Left lung (tissue), 14 donors: Measurements from ENCODE around the gene PRR5. TPM values are rescaled to one million over a fixed set of nuclear protein-coding genes. Genes with fewer than 3 reads are reported as not detected.
"Not testable (repeated sequence)": the region's sequence is repeated elsewhere in the genome, so short reads cannot be mapped to it uniquely, and the experiment has no call there.

Source experiments
- ATAC-seq: fragments of 200-7000 bp; cut with Tn5 transposase; one replicate; pipeline ENCODE4 v1.9.1; 2020; ENCODE audit warnings: moderate library complexity
- DNase-seq, 4 donors: peaks; one replicate each; pipeline ENCODE4 v3.0.0-alpha.2; 2013 to 2020
- H3K27ac ChIP-seq, 2 donors: fragments of 200-600 bp; sonication (generic) in 1 of 2; one replicate each; pipeline versions ENCODE4 v1.5.0 to v1.8.0; 2020 to 2021
- H3K27me3 ChIP-seq, 2 donors: fragments of 200-600 bp; sonication (generic) in 1 of 2; one replicate each; pipeline versions ENCODE4 v1.5.0 to v1.8.0; 2020 to 2021
- H3K36me3 ChIP-seq, 2 donors: fragments of 200-600 bp; sonication (generic) in 1 of 2; one replicate each; pipeline versions ENCODE4 v1.5.0 to v1.8.0; 2020 to 2021
- H3K4me1 ChIP-seq, 2 donors: fragments of 200-600 bp; one replicate each; pipeline ENCODE4 v1.8.0; 2021
- H3K4me3 ChIP-seq, 2 donors: fragments of 200-600 bp; sonication (generic) in 1 of 2; one replicate each; pipeline versions ENCODE4 v1.5.0 to v1.8.0; 2020 to 2021; ENCODE audit warnings: mild to moderate bottlenecking in 1 of 2
- H3K9me3 ChIP-seq, 2 donors: fragments of 200-600 bp; sonication (generic) in 1 of 2; one replicate each; pipeline versions ENCODE4 v1.5.0 to v1.8.0; 2020 to 2021
- CTCF ChIP-seq, 2 donors: fragments of 200-600 bp; sonication (generic) in 1 of 2; IDR thresholded peaks; one replicate each; pipeline versions ENCODE4 v1.5.0 to v1.8.0; 2021; ENCODE audit warnings: antibody characterized with exemption in 2 of 2
- intact Hi-C, 2 donors: fragments of 100-400 bp; cut with DNase I; formaldehyde crosslinking; loops; one replicate each; pipeline versions ENCODE4 v1.11.2 to v1.14.2; 2022
- long read RNA-seq, 12 donors: library from polyadenylated mRNA in 2 of 12; unstranded in 2 of 12; transcript quantifications; one replicate each; pipeline ENCODE4 v2.0.0 and lab custom pipeline, GENCODE V29; 2019 to 2026
- polyA plus RNA-seq, 6 donors: library from polyadenylated mRNA; unstranded; fragments of 120-200 nt; gene quantifications; one replicate each; pipeline ENCODE4 v1.2.1, GENCODE V29; 2013; ENCODE audit not compliant: insufficient read length in 6 of 6
- total RNA-seq, 2 donors: library from RNA; stranded (reverse); fragmentation: NEBNext Ultra II Directional; extraction: Animal tissue kit (Norgen Biotek cat#: 25700); gene quantifications; one replicate each; pipeline ENCODE4 v1.2.1, GENCODE V29; 2021
- donor health status: DM: no; HTN: yes; CAD: no.
- donor health status: DM: no; HTN: no; CAD: no.

PRR5 gene
- total RNA-seq (10 to 100 TPM in 1 of 2 donors, 1 to 10 TPM in 1; 7.1 to 11.0 TPM), polyA plus RNA-seq (10 to 100 TPM; 14.0 to 24.6 (median 21.1) TPM)
- long read RNA-seq, donor 1, transcript PRR5-202 (8 exons, 1,878 nt): major isoform, 12 of 21 reads
- long read RNA-seq, donor 1, transcript PRR5-216 (9 exons, 1,843 nt): minor isoform, 7 of 21 reads
- long read RNA-seq, donor 1, partial matches to known transcripts: 0 of 21 reads
- long read RNA-seq, donor 1, other reads (novel, unspliced or antisense): 0 of 21 reads
- long read RNA-seq, donor 2, transcript PRR5-202 (8 exons, 1,878 nt): major isoform, 5 of 17 reads
- long read RNA-seq, donor 2, partial matches to known transcripts: 7 of 17 reads
- long read RNA-seq, donor 2, other reads (novel, unspliced or antisense): 0 of 17 reads
- long read RNA-seq, donor 3, partial matches to known transcripts: 0 of 4 reads
- long read RNA-seq, donor 3, other reads (novel, unspliced or antisense): 0 of 4 reads
- long read RNA-seq, donor 4, partial matches to known transcripts: 1 of 1 reads
- long read RNA-seq, donor 4, other reads (novel, unspliced or antisense): 0 of 1 reads
- long read RNA-seq, donor 5, partial matches to known transcripts: 0 of 10 reads
- long read RNA-seq, donor 5, other reads (novel, unspliced or antisense): 0 of 10 reads
- long read RNA-seq, donor 6, transcript PRR5-202 (8 exons, 1,878 nt): major isoform, 5 of 15 reads
- long read RNA-seq, donor 6, partial matches to known transcripts: 5 of 15 reads
- long read RNA-seq, donor 6, other reads (novel, unspliced or antisense): 0 of 15 reads
- long read RNA-seq, donor 7, partial matches to known transcripts: 0 of 7 reads
- long read RNA-seq, donor 7, other reads (novel, unspliced or antisense): 0 of 7 reads
- long read RNA-seq, donor 8, partial matches to known transcripts: 0 of 9 reads
- long read RNA-seq, donor 8, other reads (novel, unspliced or antisense): 0 of 9 reads
- long read RNA-seq, donor 9: 0 reads
- long read RNA-seq, donor 10, partial matches to known transcripts: 0 of 7 reads
- long read RNA-seq, donor 10, other reads (novel, unspliced or antisense): 2 of 7 reads
- long read RNA-seq, donor 11, transcript PRR5-216 (9 exons, 1,843 nt): major isoform, 9 of 16 reads
- long read RNA-seq, donor 11, partial matches to known transcripts: 0 of 16 reads
- long read RNA-seq, donor 11, other reads (novel, unspliced or antisense): 0 of 16 reads
- long read RNA-seq, donor 12, partial matches to known transcripts: 0 of 10 reads
- long read RNA-seq, donor 12, other reads (novel, unspliced or antisense): 0 of 10 reads

GRCh38 chr22:44701824-44702478 is at the start of gene PRR5:
TSS of gene PRR5 (plus strand) at chr22:44702204. CDS start at chr22:44702475, 271 bp downstream.
- ATAC-seq: peak; percentile 91
- peak within 1 kb of the TSS; percentile 54 to 67 for H3K4me3 ChIP-seq
- peak; percentile 63 to 93 (median 90) for DNase-seq
- no peaks in the 10 kb centered on the region for H3K9me3 ChIP-seq
- no peaks in the 10 kb centered on the region for H3K36me3 ChIP-seq
- no peak within 1 kb of the TSS for H3K27ac ChIP-seq
- H3K27me3 ChIP-seq: peaks cover 0 to 26% of the 10 kb centered on the region in 2 donors
- peaks cover 9 to 28% of the 10 kb centered on the region in 2 donors for H3K4me1 ChIP-seq
- TF ChIP-seq CTCF (IDR thresholded peaks at IDR 0.05): no peak
- intact Hi-C loops: no loop called here

GRCh38 chr22:44652866-44653265 is 49.1 kb upstream of the PRR5 start:
- intact Hi-C loops, H3K9me3 ChIP-seq, ATAC-seq, DNase-seq, H3K27ac ChIP-seq, H3K36me3 ChIP-seq, H3K4me1 ChIP-seq, H3K4me3 ChIP-seq: not testable (repeated sequence)
- H3K27me3 ChIP-seq: peaks cover 0 to 20% of the 10 kb centered on the region in 2 donors

- peak; percentile 50 for ATAC-seq
Measured at GRCh38 chr22:44658311-44658953, 43.6 kb upstream of the PRR5 start.

GRCh38 chr22:44659140-44659539 is 42.9 kb upstream of the PRR5 start:
- ATAC-seq: peak; percentile 19
- no peak overlapping the region for H3K27ac ChIP-seq
- no peak for TF ChIP-seq CTCF (IDR thresholded peaks at IDR 0.05)
- H3K36me3 ChIP-seq: no peaks in the 10 kb centered on the region
- H3K9me3 ChIP-seq: peaks cover 0 to 1% of the 10 kb centered on the region in 2 donors
- H3K4me3 ChIP-seq: no peak overlapping the region
- intact Hi-C loops: no loop called here
- DNase-seq: peak in 2 of 4 donors; percentile 48 to 61
- peaks cover 0 to 27% of the 10 kb centered on the region in 2 donors for H3K27me3 ChIP-seq
- H3K4me1 ChIP-seq: peaks cover 3 to 18% of the 10 kb centered on the region in 2 donors

More at GRCh38 chr22:44658311-44658953, 43.6 kb upstream of the PRR5 start:
- no peaks in the 10 kb centered on the region for H3K36me3 ChIP-seq
- no peak overlapping the region for H3K4me3 ChIP-seq
- no peak for TF ChIP-seq CTCF (IDR thresholded peaks at IDR 0.05)
- intact Hi-C loops: no loop called here
- H3K4me1 ChIP-seq: peaks cover 0 to 11% of the 10 kb centered on the region in 2 donors
- DNase-seq: peak in 2 of 4 donors; percentile 52 to 59
- H3K27ac ChIP-seq: no peak overlapping the region
- H3K27me3 ChIP-seq: peaks cover 0 to 27% of the 10 kb centered on the region in 2 donors
- peaks cover 0 to 1% of the 10 kb centered on the region in 2 donors for H3K9me3 ChIP-seq
